HG03460 (cell line): ENCODE results near the gene ADD2.

Experiments
- ATAC-seq: cut with Tn5 transposase; IDR thresholded peaks from one replicate; pipeline ENCODE4 v1.9.1; 2021; ENCODE audit not compliant: unreplicated experiment

The ADD2 gene

DNA sequence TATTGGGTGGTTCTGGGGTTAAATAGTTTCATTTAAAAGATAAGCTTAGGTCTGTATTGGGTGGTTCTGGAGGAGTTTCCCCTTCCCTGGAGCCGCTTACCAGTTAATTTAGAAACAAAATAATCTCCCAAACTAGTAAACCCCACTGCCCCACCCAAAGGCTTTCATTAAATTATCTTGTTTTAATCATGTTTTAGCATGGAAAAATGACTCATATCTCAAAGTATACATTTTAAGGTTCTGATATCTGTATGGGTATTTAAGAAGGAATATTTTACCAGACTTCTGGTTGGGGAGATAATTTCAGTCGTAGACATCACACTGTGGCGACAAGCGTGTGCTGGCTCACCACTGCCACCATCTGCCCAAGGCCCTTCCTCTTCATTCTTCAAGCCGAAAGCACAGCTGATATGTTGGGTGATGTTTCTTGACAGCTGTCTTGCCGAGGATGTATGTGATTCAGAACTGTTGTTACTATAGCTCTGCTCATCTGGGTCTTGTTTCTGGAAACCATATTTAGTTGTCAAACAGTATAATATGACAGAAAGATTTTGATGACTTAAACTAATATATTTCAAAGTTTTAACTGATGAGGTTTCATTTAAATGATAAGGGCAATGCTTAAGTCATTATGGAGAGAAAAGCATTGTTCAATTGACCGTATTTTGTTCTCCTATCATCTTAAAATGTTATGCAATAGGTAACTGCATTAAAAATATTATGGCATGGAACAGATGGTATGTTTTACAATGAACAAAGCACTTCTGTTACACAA is 17.3 kb upstream of the ADD2 start:
- ATAC-seq: no peak

DNA sequence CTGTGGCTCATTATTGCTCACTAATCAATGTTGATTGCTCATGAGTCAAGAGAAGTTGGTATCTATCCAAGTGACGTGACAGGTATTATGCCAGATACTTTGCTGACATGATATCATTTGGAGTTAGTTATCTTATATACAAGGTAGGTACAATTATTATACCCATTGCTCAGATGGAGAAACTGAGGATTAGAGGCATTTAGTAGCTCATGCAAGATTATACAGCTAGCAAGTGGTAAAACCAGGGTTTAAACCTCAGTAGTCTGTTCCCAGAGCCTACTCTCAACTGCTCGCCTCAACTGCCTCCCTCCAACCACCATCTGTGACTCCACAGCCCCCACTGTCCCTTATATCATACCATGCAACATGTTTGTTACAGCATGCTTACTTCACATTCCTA is 16.3 kb upstream of the ADD2 start:
- ATAC-seq: no peak

DNA sequence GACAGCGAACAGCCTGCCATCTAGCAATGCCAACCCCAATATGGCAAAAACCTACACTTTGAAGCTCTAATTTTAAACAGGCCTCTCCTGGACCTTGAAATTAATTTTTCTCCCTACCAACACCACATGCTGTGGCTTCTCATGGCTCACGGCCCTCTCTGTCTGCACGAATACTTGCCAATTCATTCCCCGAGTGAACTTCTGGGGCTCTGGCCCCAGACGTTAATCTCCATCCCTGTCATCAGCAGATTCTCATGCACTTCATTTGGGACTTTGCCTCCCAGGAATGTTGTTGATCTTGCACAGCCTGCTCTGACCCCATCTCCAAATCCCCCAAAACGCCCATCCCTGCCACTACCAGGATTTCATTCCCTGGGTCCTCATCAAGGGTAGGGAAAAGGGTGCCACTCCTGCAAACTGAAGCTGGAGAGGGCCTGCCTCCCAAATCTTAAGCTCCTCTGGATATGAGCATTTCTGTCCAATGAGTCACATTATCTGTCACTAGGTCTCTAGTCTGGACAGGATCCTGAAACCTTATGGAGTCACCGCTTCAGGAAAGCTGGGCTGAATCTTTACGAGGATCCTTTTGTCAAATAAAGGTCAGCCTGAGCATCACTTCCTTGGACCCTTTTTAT is 12.0 kb upstream of the ADD2 start:
- ATAC-seq: no peak

DNA sequence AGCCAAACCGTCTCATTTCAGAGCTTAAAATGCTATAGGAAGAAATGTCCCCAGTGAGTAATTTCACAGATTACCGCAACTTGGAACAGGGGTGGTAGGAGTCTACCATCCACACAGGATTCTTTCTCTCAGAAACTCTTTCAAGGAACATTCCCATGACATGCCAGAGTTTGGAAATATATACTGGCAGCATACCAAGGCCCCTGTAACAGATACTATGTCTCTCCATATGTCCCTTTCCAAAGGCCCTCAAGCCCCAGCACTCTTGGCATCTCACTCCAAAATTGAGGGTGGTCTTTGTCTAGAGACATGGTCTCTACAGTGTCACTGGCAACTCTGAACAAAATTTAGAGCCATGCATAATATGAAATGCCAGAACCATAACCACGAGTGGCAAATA is 11.5 kb upstream of the ADD2 start:
- no peak for ATAC-seq

DNA sequence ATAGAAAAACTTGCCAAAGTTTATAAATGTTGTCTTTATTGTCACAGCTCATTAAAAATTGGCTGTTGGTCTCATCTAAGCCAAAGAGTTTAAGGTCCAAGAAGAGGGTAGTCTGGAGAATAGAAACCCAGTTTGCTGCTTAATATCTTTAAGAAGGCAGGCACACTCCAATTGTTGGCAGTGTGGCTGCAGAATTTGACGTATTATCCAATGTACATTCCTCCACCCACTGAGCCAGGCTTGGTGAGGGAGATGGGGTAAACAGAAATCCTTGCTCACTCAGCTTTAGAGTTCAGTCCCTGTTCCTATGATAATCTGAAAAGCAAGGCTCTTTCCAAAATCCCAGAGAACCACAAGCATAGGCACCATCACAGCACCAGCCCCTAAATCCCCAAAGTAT is 10.7 kb upstream of the ADD2 start:
- ATAC-seq: no peak

DNA sequence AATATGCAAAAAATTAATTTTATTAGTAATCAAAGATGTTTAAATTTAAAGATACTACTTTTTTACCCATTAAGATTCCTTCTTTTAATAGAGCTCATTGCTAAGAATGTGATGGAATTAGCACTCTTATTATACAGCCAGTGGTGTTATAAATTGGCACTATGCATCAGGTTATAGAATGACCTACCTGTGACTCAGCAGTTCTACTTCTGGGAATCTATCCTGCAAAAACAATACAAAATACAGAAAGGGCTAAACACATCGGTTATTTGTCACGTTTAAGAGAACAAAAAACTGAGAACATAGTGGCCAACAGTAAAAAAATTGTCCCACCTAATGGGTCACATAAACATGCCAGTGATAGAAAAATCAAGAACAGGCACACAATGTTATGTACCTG is 9.4 kb upstream of the ADD2 start:
- no peak for ATAC-seq

DNA sequence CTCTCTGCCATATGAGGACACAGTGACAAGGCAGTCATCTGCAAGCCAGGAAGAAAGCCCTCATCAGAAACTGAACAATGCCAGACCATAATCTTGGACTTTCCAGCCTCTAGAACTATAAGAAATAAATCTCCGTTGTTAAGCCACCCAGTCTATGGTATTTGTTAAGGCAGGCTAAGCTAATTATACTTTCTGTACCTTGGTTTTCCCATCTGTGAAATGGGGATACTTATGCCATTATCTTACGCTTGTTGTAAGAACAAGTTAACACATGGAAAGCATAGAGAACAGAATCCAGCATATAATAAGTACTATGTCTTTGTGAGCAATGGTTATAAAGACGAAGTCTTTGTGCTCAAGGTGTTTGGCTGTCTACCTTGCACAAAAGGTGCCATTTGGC is 8.3 kb upstream of the ADD2 start:
- no peak for ATAC-seq

DNA sequence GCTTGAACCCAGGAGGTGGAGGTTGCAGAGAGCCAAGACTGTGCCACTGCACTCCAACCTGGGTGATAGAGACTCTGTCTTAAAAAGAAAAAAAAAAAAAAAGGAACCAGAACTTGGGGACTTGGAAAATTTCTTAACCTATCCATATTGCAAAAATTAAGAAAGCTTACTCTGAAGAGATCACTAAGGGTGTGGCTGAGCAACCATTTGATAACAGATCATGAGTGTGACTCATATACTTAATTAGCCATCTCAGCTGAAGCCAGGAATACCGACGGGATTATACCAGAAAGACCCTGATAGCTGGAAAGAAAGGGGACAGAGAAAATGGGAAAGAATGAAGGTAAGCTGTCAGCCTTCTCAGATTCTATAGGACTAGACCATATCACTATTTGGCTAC is 7.1 kb upstream of the ADD2 start:
- no peak for ATAC-seq

DNA sequence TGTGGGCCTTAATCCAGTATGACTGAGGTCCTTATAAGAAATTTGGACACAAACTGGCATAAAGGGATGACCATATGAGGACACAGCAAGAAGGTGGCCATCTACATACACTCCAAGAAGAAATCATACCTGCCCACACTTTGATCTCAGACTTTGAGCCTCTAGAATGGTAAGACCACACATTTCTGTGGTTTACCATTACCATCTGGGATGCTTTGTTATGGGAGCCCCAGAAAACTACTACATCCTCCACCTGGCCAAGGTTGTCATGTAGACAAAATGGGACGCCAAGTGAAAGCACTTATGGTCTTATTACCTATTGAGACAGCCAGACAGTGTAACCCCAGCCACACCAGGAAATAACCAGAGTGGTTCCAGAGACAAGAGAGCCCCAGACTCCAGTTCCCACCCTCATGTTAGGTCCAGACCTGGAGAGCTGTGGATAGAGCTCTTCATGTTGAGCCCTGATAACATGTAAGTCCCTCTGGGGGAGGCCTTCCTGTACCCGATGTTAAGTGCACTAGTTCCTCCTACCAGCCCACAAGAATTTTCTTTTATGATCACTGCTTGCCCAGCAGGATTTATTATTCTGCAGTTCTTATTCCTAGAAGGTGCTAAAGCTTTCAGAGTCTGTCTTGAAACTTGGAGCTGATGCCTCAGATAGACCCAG is 4.6 kb upstream of the ADD2 start:
- ATAC-seq: no peak

DNA sequence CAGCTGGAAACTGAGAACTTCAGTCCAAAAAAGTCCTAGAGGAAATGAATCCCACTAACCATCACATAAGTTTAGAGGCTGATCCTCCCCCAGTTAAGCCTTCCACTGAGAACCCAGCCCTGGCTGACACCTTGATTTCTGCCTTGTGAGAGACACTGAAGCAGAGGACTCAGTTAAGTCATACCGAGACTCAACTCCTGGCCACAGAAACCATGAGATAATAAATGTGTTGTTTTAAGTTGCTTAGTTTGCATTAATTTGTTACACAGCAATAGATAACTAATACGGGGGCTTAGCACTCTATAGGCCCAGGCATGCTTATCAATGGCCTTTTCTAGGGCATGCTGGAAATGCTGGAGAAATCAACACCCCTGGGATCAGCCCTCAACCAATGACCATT is 3.4 kb upstream of the ADD2 start:
- ATAC-seq: peak; percentile 60

DNA sequence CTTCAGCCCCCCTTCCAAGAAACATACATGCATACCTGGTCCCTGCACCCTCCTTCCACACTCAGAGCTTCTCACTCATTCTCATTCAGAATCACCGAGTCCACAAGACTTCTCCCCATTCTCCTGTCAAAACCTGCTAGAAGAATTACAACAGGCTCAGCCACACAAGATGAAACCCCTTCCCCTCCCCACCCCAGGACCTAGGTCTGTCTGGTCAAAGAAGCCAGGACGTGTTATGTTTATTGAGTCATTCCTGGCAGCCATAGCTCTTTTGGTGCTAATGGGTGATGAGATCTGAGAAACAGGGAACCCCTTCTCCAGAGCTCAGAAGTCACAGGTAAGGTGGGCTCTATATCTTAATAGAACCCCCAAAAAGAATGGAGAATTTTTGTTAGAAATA is 1.4 kb upstream of the ADD2 start:
- ATAC-seq: no peak

DNA sequence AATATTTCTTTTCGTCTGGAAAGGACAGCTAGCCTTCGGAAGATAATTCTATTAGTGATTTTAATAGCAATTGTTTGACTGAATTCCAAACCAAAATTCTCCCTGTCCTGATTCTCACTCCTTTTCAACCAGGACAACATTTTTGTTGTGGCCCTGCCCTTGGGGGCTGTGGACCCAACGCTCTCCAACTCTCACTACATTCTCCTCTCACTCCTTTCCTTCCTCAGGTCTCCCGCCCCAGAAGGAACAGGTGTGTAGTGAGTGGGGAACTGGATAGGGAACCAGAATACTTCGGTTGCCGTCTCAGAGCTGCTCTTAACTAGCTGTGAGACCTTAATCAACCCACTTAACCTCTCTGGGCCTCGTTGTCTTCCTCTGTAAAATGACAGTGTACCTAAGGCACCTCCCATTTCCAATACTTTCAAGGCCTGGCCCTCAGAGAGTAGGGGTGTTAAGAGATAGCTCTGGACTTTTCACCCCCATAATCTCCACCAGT is 638 bp upstream of the ADD2 start:
- no peak for ATAC-seq

DNA sequence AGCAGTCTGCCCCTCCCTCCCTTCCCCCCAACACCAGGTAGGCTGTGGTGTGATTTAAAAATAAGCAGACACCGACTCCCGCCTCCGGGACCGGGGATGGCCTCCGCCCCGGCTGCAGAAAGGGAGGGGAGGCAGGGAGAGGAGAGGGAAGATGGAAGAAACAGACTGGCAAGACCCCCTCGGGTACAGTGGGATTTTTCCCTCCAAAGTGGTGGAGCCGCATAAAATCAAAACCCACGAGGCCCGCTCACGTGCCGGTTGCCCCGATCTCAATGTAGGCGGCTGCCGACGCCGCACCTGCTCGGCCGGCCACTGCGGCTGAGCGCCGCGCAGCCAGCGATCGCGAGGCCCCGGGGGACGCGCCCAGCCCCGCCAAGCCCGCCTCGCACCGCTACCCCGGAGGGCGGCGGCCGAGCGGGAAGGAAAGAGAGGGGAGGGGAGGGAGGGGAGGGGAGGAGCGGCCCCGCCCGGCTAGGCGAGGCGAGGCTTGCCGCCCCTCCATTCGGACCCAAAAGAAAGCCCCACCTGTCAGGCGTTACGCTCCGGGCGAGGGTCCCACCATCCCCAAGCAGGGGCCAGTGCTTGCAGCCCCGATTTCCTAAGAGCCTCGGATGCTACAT is 811 bp downstream of the ADD2 start:
- ATAC-seq: no peak

DNA sequence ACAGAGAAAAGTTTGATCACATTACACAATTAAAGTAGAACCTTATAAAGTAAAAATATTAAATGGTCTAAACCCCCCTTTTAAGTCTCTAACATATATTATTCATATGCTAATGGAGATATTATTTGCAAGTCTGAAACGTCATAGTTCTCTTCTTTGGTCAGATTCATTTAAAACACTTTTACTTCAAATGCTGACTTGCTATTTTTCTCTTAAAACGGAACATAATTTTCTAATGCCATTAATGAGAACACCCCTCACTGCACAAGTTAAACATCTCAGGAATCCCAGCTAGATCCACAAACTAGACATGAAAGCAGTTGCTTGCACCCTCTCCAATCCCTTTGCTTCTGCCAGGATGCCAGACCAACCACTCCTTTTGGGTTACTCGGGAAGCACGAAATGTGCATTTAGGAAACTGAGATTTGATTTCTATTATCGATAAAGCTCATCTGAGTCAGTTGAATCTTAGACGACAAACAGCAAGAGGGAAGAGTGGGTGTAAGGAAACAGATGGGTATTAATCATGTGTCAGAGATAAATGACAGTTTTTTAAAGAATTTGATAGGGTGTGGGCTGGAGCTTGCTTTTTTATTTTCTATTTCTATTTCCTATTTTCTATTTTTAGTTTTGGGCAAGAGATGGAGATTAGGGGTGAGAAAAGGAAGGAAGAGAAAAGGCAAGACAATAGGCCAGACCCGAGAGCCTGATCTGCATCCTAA is 1.5 kb downstream of the ADD2 start:
- ATAC-seq: no peak

DNA sequence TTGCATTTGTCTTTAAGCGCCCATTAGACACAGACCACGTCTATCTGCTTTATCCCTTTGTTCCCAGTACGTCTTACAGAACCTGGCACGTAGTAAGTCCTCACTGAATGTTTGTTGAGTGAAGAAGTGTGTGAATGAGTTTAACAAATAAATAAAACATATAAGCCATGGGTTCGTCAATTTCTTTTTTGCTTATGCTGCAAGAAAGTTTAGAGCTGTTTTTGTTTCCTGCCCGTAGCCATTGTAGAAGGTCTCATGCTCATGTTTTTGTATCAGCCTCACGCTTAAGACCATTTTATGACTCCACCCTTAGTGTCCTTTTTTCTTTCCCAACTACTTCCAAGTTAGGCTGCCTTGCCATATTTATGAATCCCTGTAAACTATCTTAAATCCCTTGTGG is 2.5 kb downstream of the ADD2 start:
- ATAC-seq: no peak

DNA sequence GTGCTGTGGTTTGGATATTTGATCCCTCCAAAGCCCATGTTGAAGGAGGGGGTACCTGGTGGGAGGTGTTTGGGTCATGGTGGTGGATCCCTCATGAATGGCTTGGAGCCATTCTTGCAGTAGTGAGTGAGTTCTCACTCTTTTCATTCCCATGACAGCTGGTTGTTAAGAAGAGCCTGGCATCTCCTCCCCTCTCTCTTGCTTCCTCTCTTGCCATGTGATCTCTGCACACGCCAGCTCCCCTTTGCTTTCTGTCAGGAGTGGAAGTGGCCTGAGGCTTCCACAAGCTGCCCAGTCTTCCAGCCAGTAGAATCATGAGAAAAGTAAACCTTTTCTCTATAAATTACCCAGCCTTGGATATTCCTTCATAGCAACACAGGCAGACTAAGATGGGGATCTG is 8.6 kb downstream of the ADD2 start:
- no peak for ATAC-seq

DNA sequence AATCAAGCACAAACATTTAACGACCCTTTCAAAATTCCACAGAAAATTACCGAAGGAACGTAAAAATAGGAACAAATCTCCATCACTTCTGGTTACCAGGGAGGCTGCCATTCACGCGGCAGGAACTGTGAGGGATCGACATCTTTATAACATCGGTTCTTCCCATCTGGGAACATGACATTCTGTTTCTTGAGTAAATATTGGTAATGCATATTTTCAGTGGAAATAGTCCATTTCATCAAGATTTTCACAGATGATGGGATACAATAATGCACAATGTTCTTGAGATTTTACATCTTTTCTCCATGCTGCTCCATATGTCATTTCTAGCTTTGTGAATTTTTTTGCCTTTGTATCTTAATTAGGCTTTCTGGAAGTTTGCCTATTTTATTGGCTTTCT is 10.0 kb downstream of the ADD2 start:
- ATAC-seq: no peak

DNA sequence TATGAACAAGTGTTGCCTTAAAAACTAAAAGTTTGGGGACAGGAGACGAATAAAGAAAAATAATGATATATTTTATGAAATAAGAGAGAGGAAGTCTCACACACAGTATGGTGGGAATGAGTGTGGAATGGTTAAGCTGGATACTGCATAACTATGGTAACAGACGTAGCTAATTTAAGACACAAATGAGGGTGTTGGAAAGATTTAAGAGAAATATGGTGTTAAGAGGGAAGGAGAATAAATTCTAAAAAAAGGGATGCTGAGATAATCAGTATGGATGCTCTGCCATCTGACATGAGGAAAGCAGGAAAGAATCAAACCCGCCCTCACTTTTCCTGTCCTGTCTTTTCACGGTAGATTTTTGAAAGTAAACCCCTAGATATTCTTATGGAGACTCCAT is 10.6 kb downstream of the ADD2 start:
- no peak for ATAC-seq

DNA sequence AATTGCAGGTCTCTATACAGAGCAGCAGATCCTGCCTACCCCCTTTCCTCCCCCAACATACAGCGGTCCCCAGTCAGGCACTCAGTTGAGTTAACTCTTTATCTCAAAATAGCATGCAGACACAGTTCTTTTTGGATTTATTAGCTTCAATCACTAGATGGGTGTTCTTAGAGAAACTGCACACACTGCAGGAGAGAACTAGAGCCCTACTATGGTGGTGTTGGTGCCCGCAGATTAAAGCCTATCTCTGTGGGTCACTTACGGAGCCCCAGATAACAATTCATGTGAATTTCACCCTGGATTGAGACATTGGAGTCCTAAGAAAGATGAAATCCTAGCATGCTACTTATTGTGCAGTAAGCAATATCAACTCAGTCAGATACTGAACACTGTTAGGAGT is 11.9 kb downstream of the ADD2 start:
- no peak for ATAC-seq

DNA sequence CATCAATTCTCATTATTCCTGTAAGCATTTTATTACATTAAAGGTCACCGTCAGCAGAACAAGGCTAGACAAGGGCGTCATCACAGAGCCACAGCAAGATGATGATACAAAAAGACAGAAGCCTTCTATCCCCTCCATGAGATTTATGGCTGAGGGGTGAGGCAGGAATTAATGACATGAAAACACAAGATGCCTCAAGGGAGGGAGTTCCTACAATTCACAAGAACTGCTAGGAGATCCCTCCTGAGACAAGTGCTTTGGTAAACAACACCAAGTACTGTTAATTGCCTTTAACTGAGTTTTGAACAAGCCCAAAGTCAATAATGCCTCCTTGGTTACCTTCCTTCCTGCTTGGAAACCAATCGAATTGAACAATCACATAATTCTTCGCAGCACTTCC is 14.1 kb downstream of the ADD2 start:
- ATAC-seq: no peak

DNA sequence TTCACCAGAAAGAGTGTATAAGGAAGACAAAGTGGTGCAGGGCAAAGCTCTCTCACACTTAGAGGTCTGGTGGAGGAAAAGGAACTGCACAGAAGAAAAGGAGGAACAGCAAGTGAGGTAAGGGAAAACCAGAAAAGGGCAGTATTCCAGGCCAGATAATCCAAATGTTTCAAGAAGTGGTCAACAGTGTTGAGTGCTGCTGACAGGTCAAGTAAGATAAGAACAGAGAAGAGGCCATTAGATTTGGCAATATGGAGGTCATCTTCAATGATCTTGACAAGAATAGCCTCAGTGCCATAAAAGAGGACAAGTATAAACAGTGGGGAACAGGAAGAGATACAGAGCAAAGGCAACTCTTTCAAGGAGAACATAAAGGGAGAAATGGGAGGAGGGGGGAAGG is 15.0 kb downstream of the ADD2 start:
- no peak for ATAC-seq
